GM12878 (cell line): Measurements from ENCODE around the gene SLC24A4.

ENCODE experiments used
- BHLHE40 ChIP-seq, 2 experiments: fragments of 450-650 bp in 1 of 2; IDR thresholded peaks; 2 replicates each; pipeline ENCODE4 v1.6.1; 2011 to 2017; ENCODE audit warnings: low read depth in 2 of 2, borderline replicate concordance in 1 of 2, improper control_type of control experiment in 1 of 2, low read length in 1 of 2, mild to moderate bottlenecking in 1 of 2
- CREB1 ChIP-seq: IDR thresholded peaks from 2 replicates; pipeline ENCODE4 v1.6.1; 2012; ENCODE audit warnings: low read depth, mild to moderate bottlenecking, inconsistent platforms
- EP300 ChIP-seq, 2 experiments: fragments of 150-350 bp in 1 of 2; IDR thresholded peaks; 2 replicates each; pipeline ENCODE4 v1.6.1; 2011 to 2012; ENCODE audit warnings: low read depth in 2 of 2, low read length in 2 of 2, borderline replicate concordance in 1 of 2, improper control_type of control experiment in 1 of 2, inconsistent platforms in 1 of 2; ENCODE audit not compliant: control insufficient read depth in 1 of 2
- FOXK2 ChIP-seq: fragments of 450-650 bp; IDR thresholded peaks from 2 replicates; pipeline ENCODE4 v1.6.1; 2017; ENCODE audit warnings: mild to moderate bottlenecking, moderate library complexity
- KDM1A ChIP-seq: fragments of 200-600 bp; sonication (generic); IDR thresholded peaks from 2 replicates; pipeline ENCODE4 v1.6.1; 2016; ENCODE audit warnings: borderline replicate concordance
- MYC ChIP-seq: IDR thresholded peaks from 2 replicates; pipeline ENCODE4 v1.6.1; 2011; ENCODE audit warnings: mild to moderate bottlenecking, low read length, moderate library complexity, inconsistent platforms; ENCODE audit not compliant: insufficient read depth, insufficient replicate concordance, insufficient read length, severe bottlenecking
- POLR2A ChIP-seq: IDR thresholded peaks from 2 replicates; pipeline ENCODE4 v1.6.1; 2011; ENCODE audit warnings: low read depth, mild to moderate bottlenecking, low read length
- TCF7 ChIP-seq: IDR thresholded peaks from 2 replicates; pipeline ENCODE4 v1.6.1; 2014; ENCODE audit warnings: antibody characterized with exemption, borderline replicate concordance
- TF ChIP-seq, protein P1 (sequence below), 3 experiments: IDR thresholded peaks in 2 of 3; conservative IDR thresholded peaks in 1 of 3; 2 replicates each; pipeline ENCODE4 v1.5.1; 2011; ENCODE audit warnings: low read depth in 3 of 3, low read length in 3 of 3, mild to moderate bottlenecking in 3 of 3, control low read depth in 2 of 3, moderate library complexity in 2 of 3, inconsistent platforms in 1 of 3, mixed read lengths in 1 of 3; ENCODE audit not compliant: control insufficient read depth in 2 of 3, insufficient read depth in 1 of 3; ENCODE audit errors: extremely low read depth in 1 of 3
- TF ChIP-seq, protein P2 (sequence below): fragments of 450-650 bp; formaldehyde crosslinking; IDR thresholded peaks from 2 replicates; pipeline ENCODE4 v1.4.0; 2020; ENCODE audit warnings: mild to moderate bottlenecking, moderate library complexity

DNA sequence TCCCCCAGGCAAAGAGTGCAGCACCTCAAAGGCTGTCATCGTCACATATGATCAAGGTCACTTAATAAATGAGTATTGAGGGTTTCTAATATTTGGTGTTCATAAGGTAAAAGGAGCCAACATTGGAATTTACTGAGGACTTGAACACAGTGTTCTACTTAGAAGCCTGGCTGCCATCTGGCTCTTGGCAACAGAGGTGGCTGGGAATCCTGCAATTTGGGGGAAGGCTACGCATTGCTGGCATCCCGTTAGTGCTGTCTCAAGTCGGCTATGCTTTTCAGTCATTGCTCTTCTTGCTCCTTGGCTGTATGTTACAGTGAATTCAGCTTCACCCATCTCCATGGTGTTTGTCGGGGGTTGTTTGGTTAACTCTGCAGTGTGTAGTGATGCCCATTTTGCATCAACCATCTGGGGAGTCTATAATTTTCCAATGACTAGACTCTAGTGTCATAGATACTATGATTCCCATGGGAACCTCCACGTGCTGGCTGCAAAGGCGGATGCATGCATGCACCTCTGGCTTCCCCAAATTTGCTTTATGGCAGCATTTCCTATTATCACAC, 12.9 kb upstream of the SLC24A4 start:
- TF ChIP-seq, protein P1, sequence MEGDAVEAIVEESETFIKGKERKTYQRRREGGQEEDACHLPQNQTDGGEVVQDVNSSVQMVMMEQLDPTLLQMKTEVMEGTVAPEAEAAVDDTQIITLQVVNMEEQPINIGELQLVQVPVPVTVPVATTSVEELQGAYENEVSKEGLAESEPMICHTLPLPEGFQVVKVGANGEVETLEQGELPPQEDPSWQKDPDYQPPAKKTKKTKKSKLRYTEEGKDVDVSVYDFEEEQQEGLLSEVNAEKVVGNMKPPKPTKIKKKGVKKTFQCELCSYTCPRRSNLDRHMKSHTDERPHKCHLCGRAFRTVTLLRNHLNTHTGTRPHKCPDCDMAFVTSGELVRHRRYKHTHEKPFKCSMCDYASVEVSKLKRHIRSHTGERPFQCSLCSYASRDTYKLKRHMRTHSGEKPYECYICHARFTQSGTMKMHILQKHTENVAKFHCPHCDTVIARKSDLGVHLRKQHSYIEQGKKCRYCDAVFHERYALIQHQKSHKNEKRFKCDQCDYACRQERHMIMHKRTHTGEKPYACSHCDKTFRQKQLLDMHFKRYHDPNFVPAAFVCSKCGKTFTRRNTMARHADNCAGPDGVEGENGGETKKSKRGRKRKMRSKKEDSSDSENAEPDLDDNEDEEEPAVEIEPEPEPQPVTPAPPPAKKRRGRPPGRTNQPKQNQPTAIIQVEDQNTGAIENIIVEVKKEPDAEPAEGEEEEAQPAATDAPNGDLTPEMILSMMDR (IDR thresholded peaks at IDR 0.05 in 2 of 3, conservative IDR thresholded peaks at IDR 0.05 in 1 of 3; ENCODE audit: control insufficient read depth in 2 of 3, extremely low read depth in 1 of 3, insufficient read depth in 1 of 3, low read depth in 3 of 3, low read length in 3 of 3), result no peak
- TF ChIP-seq POLR2A (no peak), KDM1A (no peak), MYC (no peak), EP300 (IDR thresholded peaks at IDR 0.05; ENCODE audit: borderline replicate concordance in 1 of 2, control insufficient read depth in 1 of 2, low read depth in 2 of 2, low read length in 2 of 2) (no peak), TCF7 (no peak), CREB1 (no peak), FOXK2 (no peak), BHLHE40 (IDR thresholded peaks at IDR 0.05; ENCODE audit: borderline replicate concordance in 1 of 2, low read depth in 2 of 2, low read length in 1 of 2) (no peak)
- TF ChIP-seq, protein P2, sequence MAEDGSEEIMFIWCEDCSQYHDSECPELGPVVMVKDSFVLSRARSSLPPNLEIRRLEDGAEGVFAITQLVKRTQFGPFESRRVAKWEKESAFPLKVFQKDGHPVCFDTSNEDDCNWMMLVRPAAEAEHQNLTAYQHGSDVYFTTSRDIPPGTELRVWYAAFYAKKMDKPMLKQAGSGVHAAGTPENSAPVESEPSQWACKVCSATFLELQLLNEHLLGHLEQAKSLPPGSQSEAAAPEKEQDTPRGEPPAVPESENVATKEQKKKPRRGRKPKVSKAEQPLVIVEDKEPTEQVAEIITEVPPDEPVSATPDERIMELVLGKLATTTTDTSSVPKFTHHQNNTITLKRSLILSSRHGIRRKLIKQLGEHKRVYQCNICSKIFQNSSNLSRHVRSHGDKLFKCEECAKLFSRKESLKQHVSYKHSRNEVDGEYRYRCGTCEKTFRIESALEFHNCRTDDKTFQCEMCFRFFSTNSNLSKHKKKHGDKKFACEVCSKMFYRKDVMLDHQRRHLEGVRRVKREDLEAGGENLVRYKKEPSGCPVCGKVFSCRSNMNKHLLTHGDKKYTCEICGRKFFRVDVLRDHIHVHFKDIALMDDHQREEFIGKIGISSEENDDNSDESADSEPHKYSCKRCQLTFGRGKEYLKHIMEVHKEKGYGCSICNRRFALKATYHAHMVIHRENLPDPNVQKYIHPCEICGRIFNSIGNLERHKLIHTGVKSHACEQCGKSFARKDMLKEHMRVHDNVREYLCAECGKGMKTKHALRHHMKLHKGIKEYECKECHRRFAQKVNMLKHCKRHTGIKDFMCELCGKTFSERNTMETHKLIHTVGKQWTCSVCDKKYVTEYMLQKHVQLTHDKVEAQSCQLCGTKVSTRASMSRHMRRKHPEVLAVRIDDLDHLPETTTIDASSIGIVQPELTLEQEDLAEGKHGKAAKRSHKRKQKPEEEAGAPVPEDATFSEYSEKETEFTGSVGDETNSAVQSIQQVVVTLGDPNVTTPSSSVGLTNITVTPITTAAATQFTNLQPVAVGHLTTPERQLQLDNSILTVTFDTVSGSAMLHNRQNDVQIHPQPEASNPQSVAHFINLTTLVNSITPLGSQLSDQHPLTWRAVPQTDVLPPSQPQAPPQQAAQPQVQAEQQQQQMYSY (CRISPR knock-in tag), result no peak
